NCI-H1417 treated with DMSO at 0.1 percent for 48 hours (cell line): Measurements from ENCODE around the gene TMEM164.
A peak's percentile ranks its signal among the peaks of the same experiment; 100 is the strongest.

Experiments
- DNase-seq: peaks from one replicate; lab custom pipeline; 2025; lab: John Stamatoyannopoulos, UW

The TMEM164 gene

GRCh38 chrX:110003167-110004156, 548 bp downstream of the TMEM164 start:
- no peak for DNase-seq

DNA sequence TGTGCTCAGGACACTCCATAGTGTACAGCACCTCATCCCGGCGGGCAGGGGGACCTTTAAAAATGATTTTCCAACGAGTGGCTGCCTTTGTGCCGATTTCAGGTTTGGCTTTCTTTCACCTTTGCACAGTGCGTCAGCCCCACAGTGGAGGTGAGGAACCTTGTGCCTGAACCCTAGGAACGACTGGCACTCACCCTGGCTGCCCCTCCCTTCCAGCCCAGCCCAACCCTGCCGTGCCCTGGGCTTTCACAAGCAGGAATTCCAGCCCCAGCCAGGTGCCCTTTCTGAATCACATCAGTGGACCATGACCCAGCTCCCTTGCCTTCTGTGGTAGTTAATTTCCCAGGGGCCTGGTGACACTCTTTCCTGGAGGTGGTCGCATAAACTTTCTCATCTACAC, 1.3 kb downstream of the TMEM164 start:
- DNase-seq = no peak

DNA sequence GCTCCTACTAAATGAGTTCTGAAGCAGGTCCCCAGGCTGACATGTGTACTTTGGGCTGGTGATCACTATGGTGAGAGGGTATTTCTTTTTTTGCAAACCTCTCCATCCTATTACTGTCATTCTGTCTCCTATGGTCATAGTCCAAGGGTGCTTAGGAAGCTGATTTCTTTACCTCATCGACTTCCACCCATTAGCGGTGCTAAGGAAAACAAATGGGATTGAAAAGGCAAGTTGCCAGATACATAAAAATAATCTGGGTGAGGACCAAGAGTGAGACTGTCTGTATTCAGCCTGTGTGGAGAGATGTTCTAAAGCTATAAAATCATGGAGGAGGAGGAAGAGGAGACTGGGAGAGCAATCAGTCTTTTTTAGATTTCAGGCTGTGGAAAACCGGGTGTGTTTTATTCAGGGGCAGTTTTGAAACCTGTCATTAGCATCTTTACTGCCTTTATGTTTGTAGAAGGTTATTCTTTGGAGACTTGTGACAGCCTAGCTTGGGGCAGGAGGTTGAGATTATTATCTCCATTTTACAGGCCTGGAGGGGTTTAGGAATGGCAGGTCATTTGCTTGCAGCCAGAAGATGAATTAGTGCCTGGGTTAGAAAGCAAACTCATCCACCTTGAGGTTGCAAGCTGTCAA, 1.9 kb downstream of the TMEM164 start:
- DNase-seq = no peak

DNA sequence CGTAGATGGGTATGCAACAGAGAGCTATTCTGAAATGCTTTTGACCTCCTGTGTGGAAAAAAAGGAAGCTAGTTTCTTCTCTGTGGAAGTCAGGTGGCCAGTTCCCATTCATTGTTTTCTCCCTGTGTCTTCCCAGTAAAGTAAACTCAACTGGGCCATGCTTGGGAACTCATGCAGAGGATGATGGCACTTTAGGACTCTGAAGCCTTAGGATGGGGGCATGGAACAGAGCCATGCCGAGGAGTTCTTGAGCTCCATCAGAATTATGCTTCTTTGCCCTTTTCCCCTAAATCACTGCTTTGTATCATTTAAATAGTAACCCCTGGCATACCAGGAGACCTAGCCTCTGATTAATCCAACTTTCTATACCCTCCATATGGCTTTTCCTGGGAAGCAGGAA, 3.2 kb downstream of the TMEM164 start:
- DNase-seq = no peak

GRCh38 chrX:110006821-110007375, 4.0 kb downstream of the TMEM164 start:
- DNase-seq = no peak

DNA sequence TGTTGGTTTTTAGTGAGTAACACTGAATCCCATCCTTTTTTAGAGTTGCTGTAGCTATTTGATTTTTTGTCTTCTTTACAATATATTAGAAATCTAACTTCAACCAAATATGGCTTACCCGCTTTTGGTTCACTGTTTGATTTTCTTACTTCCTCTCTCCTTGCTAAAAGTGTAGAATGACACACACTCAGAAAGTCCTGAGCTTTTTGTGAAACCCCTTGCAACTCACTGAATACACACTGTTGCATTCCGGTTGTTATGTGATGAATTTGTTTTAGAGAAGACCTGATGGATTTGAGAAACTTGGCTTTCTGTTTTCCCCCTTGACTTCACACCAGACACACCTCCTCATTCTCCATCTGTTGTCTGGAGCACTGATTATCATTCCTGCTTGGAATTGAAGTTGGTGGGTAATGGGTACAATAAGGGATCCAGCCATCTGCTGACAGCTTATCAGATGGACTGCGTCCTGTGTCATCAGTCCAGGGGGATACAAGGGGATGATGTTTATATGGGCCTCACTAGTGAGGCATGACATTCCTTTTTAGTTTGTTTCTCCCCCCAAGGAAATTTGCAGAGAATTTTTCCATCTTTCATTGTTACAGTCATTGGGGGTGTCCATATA, 5.2 kb downstream of the TMEM164 start:
- no peak for DNase-seq

GRCh38 chrX:110012818-110013485, 10.0 kb downstream of the TMEM164 start:
- peak; percentile 72 for DNase-seq

DNA sequence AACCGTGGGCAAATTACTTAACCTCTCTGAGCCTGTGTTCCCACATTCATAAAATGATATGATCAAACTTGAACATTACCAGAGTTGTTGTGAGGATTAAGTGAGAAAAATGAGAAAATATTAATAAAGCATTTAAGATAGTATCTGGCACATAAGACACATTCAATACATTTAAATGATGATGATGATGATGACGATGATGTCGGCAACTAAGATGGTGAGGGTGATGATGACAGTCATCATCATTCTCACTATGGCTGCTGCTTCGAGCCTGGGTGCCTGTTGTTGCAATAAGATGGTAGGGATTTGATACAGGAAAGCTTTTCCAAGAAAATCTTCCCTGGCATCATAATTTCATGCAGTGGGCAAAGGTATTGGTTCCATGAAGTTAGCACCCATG, 11.1 kb downstream of the TMEM164 start:
- DNase-seq = no peak

DNA sequence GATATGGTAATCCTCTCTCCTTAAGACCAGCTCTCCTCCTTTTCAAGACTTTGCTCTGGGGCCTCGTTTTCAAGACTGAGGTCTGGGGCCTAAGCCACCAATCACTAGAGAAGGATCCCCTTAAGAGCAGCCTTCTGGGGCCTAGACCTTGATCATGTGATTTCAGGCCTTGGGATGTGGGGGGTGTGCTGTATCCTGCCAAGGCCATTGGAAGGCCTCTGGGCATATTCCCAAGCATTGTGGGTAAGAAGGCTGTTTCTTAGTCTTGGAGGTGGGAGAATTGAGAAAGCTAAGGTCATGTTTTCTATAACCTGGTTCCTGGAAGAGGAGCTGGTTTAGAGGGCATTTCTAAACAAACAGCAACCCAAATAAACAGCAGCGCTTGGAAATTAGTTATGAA, 12.1 kb downstream of the TMEM164 start:
- DNase-seq = no peak

GRCh38 chrX:110015915-110016314, 13.0 kb downstream of the TMEM164 start:
- no peak for DNase-seq

- no peak for DNase-seq
Observed at GRCh38 chrX:110020536-110020935, 17.6 kb downstream of the TMEM164 start.

DNA sequence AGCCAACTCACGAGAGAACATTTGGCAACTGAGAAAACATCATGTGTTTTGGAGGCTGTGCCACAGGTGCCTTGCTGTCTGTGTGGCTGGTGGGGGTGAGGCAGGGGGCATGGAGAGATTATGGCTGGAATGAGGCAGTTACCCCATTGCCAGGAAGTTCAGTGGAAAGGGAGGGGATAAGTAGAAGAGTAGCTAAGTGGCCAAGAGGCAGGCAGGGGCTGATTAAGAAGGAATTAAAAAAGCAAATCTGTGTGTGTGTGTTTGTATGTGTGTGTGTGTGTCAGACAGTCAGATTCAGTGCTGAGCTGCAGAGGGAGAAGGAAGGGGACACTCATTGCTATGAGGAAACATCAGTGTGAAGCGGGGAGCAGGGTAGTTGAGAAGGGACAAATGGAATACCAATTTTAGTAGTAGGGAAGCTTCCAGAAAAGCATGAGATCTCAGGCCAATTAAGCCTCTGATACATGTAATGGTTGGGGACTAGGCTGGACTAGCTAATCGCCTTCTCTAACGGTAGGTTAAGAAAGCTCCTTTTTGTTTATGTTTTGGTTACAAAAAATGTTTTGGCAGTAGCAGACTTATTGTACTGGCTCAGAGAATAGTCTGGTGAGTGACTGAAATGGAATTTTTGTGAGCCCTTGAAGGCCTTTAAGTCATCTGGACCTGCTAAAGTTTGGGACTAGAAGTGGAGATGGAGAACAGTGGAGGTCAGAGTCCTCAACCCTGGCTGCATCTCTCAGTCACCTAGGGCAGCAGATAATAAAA, 18.5 kb downstream of the TMEM164 start:
- DNase-seq = no peak

- DNase-seq = no peak
Observed at GRCh38 chrX:110022599-110023448, 19.9 kb downstream of the TMEM164 start.

- DNase-seq = peak; percentile 23
Observed at GRCh38 chrX:110025395-110025794, 22.5 kb downstream of the TMEM164 start.

- DNase-seq = no peak
Observed at GRCh38 chrX:110026099-110026844, 23.4 kb downstream of the TMEM164 start.

- no peak for DNase-seq
Observed at GRCh38 chrX:110032534-110033147, 29.7 kb downstream of the TMEM164 start.

DNA sequence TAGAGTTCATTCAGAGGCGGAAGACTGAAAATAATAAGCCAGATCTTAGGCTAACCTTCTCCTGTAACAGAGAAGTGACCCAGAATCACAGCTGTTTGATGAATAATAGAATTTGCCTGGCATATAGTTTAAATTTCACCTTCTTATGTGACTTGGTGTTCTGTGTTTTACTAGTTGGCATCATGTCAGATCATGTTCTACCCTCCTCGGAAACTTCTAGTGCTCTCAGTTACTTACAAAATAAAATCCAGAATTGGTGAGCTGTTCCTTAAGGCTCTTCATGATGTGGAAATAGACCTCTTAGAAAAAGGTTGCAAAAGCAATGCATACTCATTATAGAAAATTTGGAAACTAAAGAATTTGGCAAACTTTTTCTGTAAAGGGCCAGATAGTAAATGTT, 31.1 kb downstream of the TMEM164 start:
- no peak for DNase-seq

GRCh38 chrX:110036162-110037033, 33.5 kb downstream of the TMEM164 start:
- DNase-seq = no peak
